Measurements from ENCODE around the gene CIAO1.
"Not testable (repeated sequence)": the region's sequence is repeated elsewhere in the genome, so short reads cannot be mapped to it uniquely, and the experiment has no call there.

DNA sequence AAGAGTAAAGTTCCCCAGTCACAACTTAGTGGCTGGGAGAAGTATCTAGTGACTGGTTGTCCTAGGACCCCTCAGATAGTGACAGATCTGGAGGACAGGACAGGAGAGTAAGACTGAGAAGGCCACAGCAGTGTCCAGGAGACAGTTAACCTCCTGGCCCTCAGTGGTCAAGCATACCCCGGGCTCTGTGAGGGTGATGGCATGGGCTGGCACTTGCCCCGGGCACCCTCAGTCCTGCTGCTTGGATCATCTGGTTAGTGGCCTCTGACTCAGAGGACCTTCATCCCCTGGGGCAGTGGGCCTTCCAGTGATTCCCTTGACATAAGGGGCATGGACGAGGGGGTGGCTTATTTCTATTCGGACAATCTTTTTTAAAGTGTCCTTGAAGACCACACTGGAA is 46.1 kb upstream of the CIAO1 start:
- TF ChIP-seq SUZ12, TARDBP, ZNF384, ARNT (IDR thresholded peaks at IDR 0.05): not testable (repeated sequence)
- TF ChIP-seq, protein P1, sequence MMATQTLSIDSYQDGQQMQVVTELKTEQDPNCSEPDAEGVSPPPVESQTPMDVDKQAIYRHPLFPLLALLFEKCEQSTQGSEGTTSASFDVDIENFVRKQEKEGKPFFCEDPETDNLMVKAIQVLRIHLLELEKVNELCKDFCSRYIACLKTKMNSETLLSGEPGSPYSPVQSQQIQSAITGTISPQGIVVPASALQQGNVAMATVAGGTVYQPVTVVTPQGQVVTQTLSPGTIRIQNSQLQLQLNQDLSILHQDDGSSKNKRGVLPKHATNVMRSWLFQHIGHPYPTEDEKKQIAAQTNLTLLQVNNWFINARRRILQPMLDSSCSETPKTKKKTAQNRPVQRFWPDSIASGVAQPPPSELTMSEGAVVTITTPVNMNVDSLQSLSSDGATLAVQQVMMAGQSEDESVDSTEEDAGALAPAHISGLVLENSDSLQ (IDR thresholded peaks at IDR 0.05), result not testable (repeated sequence)

Measured in HEK293T (cell line).